Measurements from ENCODE around the gene SGPL1. TPM values are rescaled to one million over a fixed set of nuclear protein-coding genes. Genes with fewer than 3 reads are reported as not detected.

Gene SGPL1
- total and polyA plus RNA-seq, 8 donors = 47.5 to 60.6 (median 53.7) TPM

- ATAC-seq = no peak
- Histone ChIP-seq H3K9me3 (no peaks in the 10 kb centered on the region), H3K27ac (no peak overlapping the region), H3K36me3 (peaks cover 0 to 15% of the 10 kb centered on the region in 2 donors), H3K4me1 (peaks cover 0 to 41% of the 10 kb centered on the region in 2 donors), H3K27me3 (no peaks in the 10 kb centered on the region), H3K4me3 (no peak overlapping the region)
- TF ChIP-seq CTCF (IDR thresholded peaks at IDR 0.05) = no peak
- DNase-seq = no peak
- intact Hi-C loops (cut with DNase I) = loop anchor here in 1 of 2 donors (10.0 kb wide), 1 partner anchor 55 kb away; the partner anchor contains the start of gene PCBD1
Observed at GRCh38 chr10:70829543-70829942, 13.8 kb downstream of the SGPL1 start.

- DNase-seq (no peak), ATAC-seq (peak; percentile 54)
- peaks cover 0 to 15% of the 10 kb centered on the region in 2 donors for H3K36me3 ChIP-seq
- TF ChIP-seq CTCF (IDR thresholded peaks at IDR 0.05) = no peak
- H3K4me1 ChIP-seq = peaks cover 0 to 47% of the 10 kb centered on the region in 2 donors
- H3K9me3 ChIP-seq = no peaks in the 10 kb centered on the region
- H3K27me3 ChIP-seq = no peaks in the 10 kb centered on the region
- no peak overlapping the region for H3K27ac ChIP-seq
- no peak overlapping the region for H3K4me3 ChIP-seq
- intact Hi-C loops (cut with DNase I) = no loop called here
Observed at GRCh38 chr10:70830164-70830563, 14.4 kb downstream of the SGPL1 start.

- Histone ChIP-seq H3K27ac (peak overlapping the region; percentile 60 to 73), H3K4me3 (no peak overlapping the region), H3K4me1 (peaks cover 0 to 54% of the 10 kb centered on the region in 2 donors), H3K36me3 (peaks cover 0 to 11% of the 10 kb centered on the region in 2 donors), H3K27me3 (no peaks in the 10 kb centered on the region), H3K9me3 (no peaks in the 10 kb centered on the region)
- no peak for DNase-seq
- intact Hi-C loops (cut with DNase I) = no loop called here
- TF ChIP-seq CTCF (IDR thresholded peaks at IDR 0.05) = no peak
- ATAC-seq = no peak
Observed at GRCh38 chr10:70832221-70832620, 16.5 kb downstream of the SGPL1 start.

- intact Hi-C loops (cut with DNase I) = no loop called here
- H3K27me3 ChIP-seq = no peaks in the 10 kb centered on the region
- peak overlapping the region; percentile 60 to 73 for H3K27ac ChIP-seq
- no peaks in the 10 kb centered on the region for H3K9me3 ChIP-seq
- no peak overlapping the region for H3K4me3 ChIP-seq
- no peak for TF ChIP-seq CTCF (IDR thresholded peaks at IDR 0.05)
- H3K36me3 ChIP-seq = peaks cover 0 to 11% of the 10 kb centered on the region in 2 donors
- DNase-seq = no peak
- peaks cover 0 to 49% of the 10 kb centered on the region in 2 donors for H3K4me1 ChIP-seq
- peak; percentile 74 for ATAC-seq
Observed at GRCh38 chr10:70832852-70833528, 17.2 kb downstream of the SGPL1 start.

- H3K27ac ChIP-seq = peak overlapping the region; percentile 60 to 73
- H3K27me3 ChIP-seq = no peaks in the 10 kb centered on the region
- DNase-seq = peak in 1 of 4 donors; percentile 50
- intact Hi-C loops (cut with DNase I) = no loop called here
- H3K4me3 ChIP-seq = no peak overlapping the region
- H3K4me1 ChIP-seq = peaks cover 0 to 49% of the 10 kb centered on the region in 2 donors
- ATAC-seq = no peak
- no peaks in the 10 kb centered on the region for H3K9me3 ChIP-seq
- H3K36me3 ChIP-seq = peaks cover 0 to 9% of the 10 kb centered on the region in 2 donors
- no peak for TF ChIP-seq CTCF (IDR thresholded peaks at IDR 0.05)
Observed at GRCh38 chr10:70833601-70834000, 17.9 kb downstream of the SGPL1 start.
